M059J (cell line): ENCODE results near the gene GALNT12. TPM values are rescaled to one million over a fixed set of nuclear protein-coding genes. Genes with fewer than 3 reads are reported as not detected.

Experiments
- DNase-seq: peaks from one replicate; pipeline ENCODE4 v3.0.0-alpha.2; 2012; ENCODE audit warnings: low read depth
- total RNA-seq: library from RNA; depleted of rRNA; stranded (reverse); fragments of >200 nt; shearing (Covaris generic); gene quantifications from 2 replicates; pipeline ENCODE4 v1.2.3, GENCODE V29; 2014

GALNT12 gene
- total RNA-seq, 1 experiment from 2014 or later = 0.81 TPM

DNA sequence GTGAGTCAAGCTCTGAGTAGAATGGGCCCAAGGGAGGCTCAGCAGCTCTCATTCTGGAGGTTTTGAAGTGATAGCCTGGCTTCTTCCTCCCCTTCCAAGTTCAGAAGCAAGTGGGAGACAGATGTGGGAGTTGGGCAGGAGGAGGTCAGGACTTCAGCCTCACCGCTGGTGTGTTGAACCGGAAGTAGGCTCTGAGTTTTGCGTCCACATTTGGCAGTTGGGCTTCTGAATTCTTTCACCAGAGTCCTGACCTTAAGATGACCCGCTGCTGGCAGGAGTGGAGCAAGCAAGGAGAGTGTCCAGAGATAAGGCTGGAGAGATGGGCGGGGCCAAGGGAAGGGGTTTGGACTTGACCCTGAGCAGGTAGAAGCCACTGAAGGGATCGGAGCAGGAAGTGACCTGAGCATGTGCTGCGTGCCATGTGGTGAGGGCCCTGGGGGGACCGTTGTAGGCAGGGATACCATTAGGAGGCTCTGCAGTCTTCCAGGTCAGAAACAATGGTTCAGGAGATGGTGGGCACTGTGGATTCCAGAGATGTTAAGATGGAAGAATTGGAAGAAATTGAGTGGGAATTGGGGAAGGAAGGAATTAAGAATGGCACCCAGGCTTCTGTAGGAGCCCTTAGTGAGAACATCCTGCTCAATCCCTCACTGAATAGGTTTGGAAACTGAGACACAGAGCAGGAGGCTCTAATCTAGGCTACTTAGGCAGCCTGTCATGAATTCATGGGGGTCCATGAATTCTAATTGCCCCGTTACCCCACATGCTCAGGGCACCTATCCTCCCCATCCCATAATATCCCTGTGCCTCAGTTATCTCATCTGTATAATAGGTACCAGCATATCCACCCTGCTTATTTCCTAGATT is 25.9 kb downstream of the GALNT12 start:
- peak; percentile 15 for DNase-seq

DNA sequence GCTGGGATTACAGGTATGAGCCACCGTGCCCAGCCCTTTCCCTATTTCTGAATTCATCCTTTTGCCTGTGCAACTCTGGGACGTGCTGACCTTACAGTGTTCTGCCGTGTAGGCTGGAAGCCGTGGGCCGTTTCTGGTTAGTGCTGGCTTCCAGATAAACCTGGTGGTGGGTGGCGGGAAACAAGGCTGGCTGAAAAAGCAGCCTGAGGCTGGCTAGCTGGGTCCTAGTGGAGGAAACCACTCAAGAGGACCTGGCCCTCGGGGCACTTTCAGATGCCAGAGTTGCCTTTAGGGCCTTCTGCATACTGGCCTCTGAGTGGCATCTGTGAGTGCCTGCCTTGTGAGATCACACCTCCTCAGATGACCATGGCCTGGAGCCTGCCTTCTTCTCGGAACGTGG is 26.9 kb downstream of the GALNT12 start:
- DNase-seq = peak; percentile 35

DNA sequence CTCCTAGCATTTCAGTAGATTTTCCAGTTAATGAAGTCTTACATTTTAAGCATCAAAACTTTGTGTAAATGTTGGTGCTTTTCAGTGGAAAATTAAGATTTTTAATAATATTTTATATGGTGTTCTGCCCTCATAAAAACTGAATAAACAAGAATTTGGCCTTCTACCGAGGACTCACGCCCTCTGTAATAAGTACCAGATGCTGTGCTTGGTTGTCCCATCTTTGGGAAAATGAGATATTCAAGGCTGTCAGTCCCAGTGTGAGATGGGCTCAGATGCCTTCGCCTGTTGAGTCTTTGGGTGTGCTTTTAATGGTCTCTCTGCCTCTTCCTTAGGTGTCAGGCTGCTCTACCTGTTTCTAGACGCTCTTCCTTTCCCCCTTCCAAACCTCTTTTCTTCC is 28.7 kb downstream of the GALNT12 start:
- no peak for DNase-seq

GRCh38 chr9:98837516-98837915 is 30.0 kb downstream of the GALNT12 start:
- no peak for DNase-seq

DNA sequence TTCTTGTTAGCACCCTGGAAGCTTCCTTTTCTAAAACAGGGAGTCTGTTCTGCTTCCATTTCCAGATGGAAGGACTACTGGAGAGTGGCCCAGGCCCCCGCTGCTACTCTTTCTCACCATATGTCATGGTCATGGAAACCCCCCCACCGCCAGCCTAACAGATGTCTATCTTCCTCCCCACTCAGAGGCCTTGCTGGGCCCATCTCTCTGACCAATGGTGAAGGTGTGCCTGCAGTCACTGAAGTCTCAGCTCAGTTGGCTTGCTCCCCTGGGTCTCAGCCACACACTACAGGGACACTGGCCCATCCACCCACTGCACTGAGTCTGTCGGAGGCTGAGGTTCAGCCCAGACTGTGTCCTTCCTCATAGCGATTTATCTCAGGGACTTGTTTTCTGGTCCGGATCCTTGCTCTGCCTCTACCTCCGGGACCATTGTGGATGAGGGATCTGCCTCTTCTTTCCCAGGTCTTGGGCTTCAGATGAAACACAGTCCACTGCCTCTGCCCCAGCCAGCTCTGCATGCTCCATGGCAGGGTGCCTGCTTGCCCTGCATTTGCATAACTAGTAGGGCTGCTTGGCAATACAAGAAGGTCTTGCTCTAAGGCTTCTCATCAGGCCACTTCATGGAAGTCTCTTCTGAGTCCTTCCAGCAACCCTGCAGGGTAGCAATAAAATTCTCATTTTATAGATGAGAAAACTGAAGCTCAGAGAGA is 30.8 kb downstream of the GALNT12 start:
- DNase-seq = no peak

DNA sequence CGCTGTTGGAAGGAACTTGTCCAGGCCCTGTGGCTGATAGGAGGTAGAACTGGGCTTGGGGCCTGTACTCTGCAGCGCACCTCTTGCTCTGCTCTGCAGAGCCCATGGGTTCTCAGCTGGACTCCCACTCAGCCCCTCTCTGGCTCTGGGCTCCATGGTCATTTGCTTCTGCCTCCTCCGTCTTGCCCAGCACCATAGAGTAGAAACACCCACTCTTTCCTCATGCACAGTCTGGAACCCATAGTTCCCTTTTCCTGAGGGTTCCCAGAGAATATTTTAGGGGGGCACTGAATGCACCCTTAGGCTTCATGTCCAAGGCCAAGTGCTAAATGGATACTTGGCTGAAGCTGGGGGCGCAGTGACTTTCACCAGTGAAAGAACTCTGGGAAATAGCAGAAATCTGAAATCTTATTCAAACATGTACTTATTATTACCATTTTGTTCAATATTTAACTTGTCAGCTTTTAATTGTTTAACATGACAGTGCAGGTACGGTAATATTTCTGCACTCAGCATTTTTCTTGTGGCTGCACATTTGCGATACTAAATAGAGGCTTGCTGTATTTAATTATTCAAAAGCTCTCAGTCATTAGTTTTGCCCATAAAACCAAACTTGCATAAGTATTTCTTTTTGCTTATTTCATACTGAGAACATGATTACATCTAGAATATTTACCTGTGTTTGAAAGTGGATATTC is 31.5 kb downstream of the GALNT12 start:
- DNase-seq = no peak

DNA sequence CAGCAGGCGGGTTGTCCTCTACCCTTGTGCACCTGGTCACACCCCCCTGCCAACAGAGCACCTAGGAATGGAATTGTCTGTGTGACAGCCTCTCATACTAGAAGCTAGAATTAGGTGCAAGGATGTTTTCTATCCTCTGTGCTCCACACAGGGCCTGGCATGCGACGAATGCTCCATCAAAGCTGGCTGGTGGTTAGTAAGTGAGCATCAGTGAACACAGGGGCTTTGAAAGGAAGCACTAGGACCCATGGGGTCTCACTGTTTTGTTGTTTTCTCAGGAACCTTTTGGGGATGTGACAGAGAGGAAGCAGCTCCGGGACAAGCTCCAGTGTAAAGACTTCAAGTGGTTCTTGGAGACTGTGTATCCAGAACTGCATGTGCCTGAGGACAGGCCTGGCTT is 32.3 kb downstream of the GALNT12 start:
- DNase-seq = no peak

GRCh38 chr9:98842510-98842909 is 35.0 kb downstream of the GALNT12 start:
- no peak for DNase-seq

DNA sequence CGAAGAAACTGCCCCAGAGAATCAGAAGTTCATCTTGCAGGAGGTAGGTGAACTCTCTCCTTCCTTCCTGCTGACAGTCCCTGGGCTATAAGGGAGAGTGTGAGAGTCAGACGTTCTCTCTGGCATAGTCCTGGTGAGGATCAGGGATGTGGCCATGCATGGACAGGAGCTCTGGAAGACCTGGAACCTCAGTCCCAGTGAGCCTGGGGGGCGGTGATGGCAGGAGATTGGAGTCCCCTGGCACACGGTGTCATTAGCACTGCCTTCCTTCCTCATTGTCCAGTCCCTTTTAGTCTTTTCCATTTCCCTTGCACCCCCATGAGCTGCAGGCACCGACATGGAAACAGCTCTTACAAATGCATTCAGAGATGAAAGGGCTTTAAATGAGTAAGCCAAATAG is 38.6 kb downstream of the GALNT12 start:
- no peak for DNase-seq

DNA sequence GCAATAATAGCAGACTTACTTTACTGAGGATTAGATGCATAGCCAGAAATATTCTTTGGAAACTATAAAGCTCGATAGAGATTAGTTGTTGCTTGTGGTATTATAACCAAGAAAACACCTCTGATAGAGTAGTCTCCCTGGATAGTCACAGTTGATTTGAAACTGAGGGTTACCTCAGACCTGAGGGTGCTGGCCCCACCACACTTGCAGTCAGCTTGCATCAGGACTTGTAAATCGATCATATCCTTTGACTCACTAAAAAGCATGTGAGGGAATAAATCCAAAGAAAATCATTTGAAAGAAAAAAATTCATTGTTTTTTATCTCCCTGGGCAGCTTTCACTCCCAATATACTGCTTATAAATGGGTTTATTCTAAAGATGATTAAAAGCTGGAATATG is 39.4 kb downstream of the GALNT12 start:
- no peak for DNase-seq

DNA sequence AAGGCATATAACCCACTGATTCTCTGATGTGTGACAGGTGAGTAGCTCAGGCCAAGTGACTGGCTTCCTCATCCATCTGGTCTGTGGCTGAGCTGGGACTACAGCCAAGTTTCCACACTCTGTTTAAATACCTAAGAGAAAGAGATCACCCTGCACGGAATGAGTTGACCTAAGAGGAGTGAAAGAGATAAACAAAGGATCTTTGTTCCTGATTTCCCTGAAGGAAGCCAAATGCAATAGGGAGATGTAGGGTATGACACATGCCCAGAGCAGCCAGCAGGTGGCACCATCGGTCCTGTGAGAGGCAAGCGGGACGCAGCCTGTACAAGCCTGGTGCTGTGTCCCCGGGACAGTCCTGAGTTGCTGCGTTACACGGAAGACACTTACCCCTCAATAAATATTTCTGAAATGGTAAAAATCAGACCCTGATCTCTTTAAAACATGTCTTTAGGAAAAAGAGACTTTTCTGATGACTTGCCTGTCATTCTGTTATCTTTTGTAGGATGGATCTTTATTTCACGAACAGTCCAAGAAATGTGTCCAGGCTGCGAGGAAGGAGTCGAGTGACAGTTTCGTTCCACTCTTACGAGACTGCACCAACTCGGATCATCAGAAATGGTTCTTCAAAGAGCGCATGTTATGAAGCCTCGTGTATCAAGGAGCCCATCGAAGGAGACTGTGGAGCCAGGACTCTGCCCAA is 41.1 kb downstream of the GALNT12 start:
- DNase-seq = peak; percentile 95

GRCh38 chr9:98849563-98849962 is 42.1 kb downstream of the GALNT12 start:
- DNase-seq = no peak

DNA sequence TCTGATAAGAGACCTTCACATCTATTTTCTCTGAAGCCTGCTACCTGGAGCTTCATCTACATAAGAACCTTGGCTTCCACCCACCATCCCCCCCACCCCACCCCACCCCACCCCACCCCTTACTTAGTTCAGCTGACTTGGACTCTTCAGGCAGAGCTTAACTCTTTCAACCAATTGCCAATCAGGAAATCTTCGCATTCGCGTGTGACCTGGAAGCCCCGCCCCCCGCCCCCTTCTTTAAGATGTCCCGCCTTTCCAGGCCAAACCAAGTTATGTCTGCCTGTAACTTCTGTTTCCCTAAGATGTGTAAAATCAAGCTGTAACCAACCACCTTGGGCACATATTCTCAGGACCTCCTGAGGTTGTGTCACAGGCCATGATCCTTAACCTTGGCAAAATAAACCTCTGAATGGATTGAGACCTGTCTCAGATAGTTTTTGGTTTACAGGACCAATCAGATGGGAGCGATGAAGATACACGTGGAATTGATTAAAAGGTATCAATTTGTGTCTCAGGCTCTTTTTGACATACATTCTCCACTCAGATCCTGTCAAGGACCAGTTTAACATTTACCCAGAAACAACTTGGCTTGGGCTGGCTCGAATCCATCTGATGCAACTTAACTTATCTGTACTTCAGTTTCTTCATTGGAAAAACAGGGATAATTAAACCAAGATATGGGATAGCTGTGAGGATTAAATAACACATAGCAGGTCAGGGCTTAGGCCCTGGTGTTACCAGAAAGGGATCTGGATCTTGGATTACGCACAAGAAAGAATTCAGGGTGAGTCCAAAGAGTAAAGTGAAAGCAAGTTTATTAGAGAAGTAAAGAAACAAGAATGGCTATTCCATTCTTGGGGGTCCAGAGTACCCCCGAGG is 43.6 kb downstream of the GALNT12 start:
- DNase-seq = no peak

- DNase-seq = no peak
These were observed 44.4 kb downstream of the GALNT12 start for GRCh38 chr9:98851730-98852459.

DNA sequence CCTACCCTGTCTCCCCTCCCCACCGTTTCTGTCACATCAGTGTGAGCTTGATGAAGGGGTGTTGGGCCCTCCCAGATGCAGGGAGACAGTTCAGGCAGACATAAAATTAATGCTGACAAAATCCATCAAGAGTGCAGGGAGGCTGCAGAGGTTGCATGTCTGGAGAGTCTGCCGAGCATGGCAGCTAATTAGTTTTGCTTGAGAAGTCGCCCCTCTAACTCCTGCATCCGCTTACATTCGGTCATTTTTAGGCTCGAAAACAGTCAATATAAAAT is 44.9 kb downstream of the GALNT12 start:
- no peak for DNase-seq

GRCh38 chr9:98852961-98853360 is 45.5 kb downstream of the GALNT12 start:
- no peak for DNase-seq

GRCh38 chr9:98854266-98854665 is 46.8 kb downstream of the GALNT12 start:
- DNase-seq = no peak

DNA sequence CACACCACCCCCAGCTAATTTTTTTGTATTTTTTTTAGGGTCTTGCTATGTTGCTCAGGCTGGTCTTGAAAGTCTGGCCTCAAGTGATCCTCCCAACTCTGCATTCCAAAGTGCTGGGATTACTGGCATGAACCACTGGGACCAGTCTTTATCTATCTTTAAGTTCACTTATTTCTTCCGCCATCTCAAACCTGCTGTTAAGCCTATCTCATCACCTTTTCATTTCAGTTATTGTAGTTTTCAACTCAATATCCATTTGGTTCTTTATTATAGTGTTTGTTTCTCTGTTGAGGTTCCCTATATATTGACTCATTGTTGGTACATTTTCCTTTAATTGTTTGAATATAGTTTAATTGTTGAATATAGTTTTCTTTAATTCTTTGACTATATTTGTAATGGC is 48.1 kb downstream of the GALNT12 start:
- no peak for DNase-seq

GRCh38 chr9:98856982-98857381 is 49.5 kb downstream of the GALNT12 start:
- peak; percentile 72 for DNase-seq

DNA sequence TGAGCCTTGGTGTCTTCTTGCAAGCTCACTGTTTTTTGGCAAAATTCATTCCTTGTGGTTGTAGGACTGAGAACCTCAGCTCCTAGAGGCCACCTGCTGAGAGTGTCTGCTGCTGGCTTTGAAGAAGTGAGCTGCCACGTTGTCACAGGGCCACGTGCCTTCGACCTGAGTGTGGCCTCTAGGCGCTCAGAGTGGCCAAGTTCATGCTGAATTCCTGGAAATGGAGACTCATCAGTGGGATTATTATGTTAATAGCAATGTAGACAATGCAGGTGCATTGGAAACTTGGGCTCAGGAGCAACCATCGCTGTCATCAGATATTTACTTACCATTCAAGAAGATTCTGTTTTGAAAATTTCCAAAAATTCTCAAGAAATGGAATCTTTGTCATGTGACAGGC is 52.5 kb downstream of the GALNT12 start:
- no peak for DNase-seq
